Measurements from ENCODE around the gene LTC4S. TPM values are rescaled to one million over a fixed set of nuclear protein-coding genes. Genes with fewer than 3 reads are reported as not detected.

Gene LTC4S
- total RNA-seq, 1 donor from 2014 or later: 22.6 TPM

DNA sequence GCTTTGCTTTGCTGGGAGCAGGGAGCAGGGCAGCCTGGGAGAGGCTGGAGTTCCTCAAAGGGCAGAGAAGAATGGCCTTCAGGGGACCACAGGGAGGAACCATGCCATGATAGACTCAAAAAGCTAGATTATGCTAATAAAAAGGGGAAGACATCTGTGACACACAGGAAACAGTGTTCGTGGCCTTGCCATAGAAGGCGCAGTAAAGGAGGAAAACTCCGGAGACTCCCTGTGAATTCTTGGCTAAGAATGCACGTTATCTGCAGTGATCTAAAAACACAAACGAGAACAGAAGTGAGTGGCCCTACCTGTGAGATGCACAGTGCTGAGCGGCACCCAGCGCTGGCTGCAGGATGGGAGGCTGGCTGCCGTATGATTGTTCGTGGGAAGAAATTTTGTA, 15.9 kb upstream of the LTC4S start:
- intact Hi-C loops (cut with DNase I): no loop called here
- Histone ChIP-seq H3K4me1 (peaks cover 5% of the 10 kb centered on the region), H3K4me3 (no peak overlapping the region), H3K36me3 (peaks cover 52% of the 10 kb centered on the region), H3K9me3 (no peaks in the 10 kb centered on the region), H3K27ac (no peak overlapping the region), H3K27me3 (no peaks in the 10 kb centered on the region)
- peak; percentile 64 for ATAC-seq
- DNase-seq: no peak
- TF ChIP-seq, protein P1, sequence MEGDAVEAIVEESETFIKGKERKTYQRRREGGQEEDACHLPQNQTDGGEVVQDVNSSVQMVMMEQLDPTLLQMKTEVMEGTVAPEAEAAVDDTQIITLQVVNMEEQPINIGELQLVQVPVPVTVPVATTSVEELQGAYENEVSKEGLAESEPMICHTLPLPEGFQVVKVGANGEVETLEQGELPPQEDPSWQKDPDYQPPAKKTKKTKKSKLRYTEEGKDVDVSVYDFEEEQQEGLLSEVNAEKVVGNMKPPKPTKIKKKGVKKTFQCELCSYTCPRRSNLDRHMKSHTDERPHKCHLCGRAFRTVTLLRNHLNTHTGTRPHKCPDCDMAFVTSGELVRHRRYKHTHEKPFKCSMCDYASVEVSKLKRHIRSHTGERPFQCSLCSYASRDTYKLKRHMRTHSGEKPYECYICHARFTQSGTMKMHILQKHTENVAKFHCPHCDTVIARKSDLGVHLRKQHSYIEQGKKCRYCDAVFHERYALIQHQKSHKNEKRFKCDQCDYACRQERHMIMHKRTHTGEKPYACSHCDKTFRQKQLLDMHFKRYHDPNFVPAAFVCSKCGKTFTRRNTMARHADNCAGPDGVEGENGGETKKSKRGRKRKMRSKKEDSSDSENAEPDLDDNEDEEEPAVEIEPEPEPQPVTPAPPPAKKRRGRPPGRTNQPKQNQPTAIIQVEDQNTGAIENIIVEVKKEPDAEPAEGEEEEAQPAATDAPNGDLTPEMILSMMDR (IDR thresholded peaks at IDR 0.05): no peak

DNA sequence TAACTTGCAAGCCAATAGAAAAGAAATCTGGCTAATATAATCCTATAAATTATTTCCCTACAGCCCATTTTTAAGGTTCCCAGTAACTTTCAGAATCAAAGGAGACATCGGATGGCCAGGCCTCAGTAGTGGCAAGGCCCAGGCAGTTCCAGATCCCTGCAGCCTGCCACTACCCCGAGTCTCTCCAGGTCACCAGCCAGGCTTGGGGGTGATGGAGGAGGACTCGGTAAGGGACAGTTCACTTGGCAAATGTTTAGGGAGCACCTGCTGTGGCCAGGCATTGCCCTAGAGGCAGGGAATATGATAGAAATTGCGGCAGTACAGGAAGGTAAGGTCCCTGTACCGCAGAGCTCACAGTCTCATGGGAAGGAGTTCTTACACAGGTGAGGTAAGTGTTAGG, 15.2 kb upstream of the LTC4S start:
- DNase-seq (no peak), ATAC-seq (no peak)
- peaks cover 45% of the 10 kb centered on the region for H3K36me3 ChIP-seq
- no peak overlapping the region for H3K4me3 ChIP-seq
- peaks cover 5% of the 10 kb centered on the region for H3K4me1 ChIP-seq
- no peak overlapping the region for H3K27ac ChIP-seq
- intact Hi-C loops (cut with DNase I): no loop called here
- TF ChIP-seq, protein P1 (IDR thresholded peaks at IDR 0.05): no peak
- H3K27me3 ChIP-seq: no peaks in the 10 kb centered on the region
- no peaks in the 10 kb centered on the region for H3K9me3 ChIP-seq

DNA sequence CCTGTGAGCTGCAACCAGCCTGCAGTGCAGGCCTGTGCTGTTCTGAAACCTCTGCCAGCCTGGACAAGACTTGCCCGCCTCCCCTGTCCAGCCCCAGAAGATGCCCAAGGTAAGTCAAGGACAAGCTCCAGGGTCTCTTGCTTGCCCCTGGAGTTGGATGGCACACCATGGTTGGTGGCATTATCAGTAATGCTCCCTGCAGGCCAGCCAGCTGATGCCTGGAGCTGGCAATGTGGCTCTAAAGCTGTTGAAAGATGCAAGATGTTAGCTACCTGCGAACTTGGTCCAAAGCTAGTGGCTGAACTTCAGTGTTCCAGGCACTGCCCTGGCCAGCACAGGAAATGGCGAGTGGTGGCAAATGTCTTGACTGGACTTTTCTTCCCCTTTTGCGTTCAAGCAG, 14.0 kb upstream of the LTC4S start:
- DNase-seq: no peak
- intact Hi-C loops (cut with DNase I): no loop called here

DNA sequence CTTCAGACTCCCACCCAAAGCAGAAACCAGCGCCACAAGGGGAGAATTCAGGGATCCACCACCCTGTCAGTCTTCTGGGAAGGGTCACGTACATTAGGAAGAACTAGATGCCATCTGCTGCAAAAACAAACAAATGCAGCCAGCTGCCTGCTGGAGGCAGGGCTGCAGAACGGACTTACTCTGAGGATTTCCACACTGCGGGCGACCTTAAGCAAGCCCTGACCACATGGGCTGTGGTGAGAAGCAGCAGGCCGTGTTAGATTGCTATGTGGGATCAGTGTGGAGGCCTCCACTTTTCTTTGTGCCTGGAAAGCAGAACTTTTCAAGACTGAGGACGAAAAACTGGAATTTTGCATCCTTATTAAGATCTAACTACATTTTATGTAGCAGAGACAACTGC, 13.4 kb upstream of the LTC4S start:
- H3K4me1 ChIP-seq: peaks cover 5% of the 10 kb centered on the region
- DNase-seq (peak; percentile 73), ATAC-seq (peak; percentile 81)
- H3K4me3 ChIP-seq: no peak overlapping the region
- peaks cover 28% of the 10 kb centered on the region for H3K36me3 ChIP-seq
- no peaks in the 10 kb centered on the region for H3K9me3 ChIP-seq
- intact Hi-C loops (cut with DNase I): no loop called here
- TF ChIP-seq, protein P1 (IDR thresholded peaks at IDR 0.05): no peak
- H3K27me3 ChIP-seq: no peaks in the 10 kb centered on the region
- no peak overlapping the region for H3K27ac ChIP-seq

More for the DNA sequence above, 14.0 kb upstream of the LTC4S start:
- Histone ChIP-seq H3K9me3 (no peaks in the 10 kb centered on the region), H3K4me1 (peaks cover 5% of the 10 kb centered on the region), H3K36me3 (peaks cover 33% of the 10 kb centered on the region), H3K27ac (no peak overlapping the region), H3K4me3 (no peak overlapping the region), H3K27me3 (no peaks in the 10 kb centered on the region)
- no peak for ATAC-seq
- TF ChIP-seq, protein P1 (IDR thresholded peaks at IDR 0.05): no peak

DNA sequence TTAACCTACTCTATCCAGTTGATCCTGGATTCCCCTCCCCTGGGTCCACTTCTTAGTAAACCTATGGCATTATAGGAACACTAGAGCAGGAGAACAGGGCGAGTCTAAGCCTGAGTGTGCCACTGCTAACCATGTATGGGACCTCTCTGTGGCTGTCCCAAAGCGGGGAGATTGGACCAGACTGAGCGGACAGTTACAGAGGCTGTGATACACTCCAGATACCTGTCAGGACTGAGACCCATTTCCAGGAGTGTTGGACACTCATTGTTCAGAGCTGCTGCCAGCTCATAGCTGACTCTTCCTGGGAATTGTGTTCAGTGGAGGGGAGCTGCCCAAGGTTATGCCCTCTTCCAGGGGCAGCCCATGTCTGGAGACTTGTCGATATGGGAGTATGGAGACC, 11.9 kb upstream of the LTC4S start:
- intact Hi-C loops (cut with DNase I): no loop called here
- peaks cover 5% of the 10 kb centered on the region for H3K4me1 ChIP-seq
- peaks cover 14% of the 10 kb centered on the region for H3K36me3 ChIP-seq
- H3K27me3 ChIP-seq: no peaks in the 10 kb centered on the region
- DNase-seq (no peak), ATAC-seq (no peak)
- H3K9me3 ChIP-seq: no peaks in the 10 kb centered on the region
- no peak overlapping the region for H3K27ac ChIP-seq
- no peak overlapping the region for H3K4me3 ChIP-seq
- TF ChIP-seq, protein P1 (IDR thresholded peaks at IDR 0.05): no peak

DNA sequence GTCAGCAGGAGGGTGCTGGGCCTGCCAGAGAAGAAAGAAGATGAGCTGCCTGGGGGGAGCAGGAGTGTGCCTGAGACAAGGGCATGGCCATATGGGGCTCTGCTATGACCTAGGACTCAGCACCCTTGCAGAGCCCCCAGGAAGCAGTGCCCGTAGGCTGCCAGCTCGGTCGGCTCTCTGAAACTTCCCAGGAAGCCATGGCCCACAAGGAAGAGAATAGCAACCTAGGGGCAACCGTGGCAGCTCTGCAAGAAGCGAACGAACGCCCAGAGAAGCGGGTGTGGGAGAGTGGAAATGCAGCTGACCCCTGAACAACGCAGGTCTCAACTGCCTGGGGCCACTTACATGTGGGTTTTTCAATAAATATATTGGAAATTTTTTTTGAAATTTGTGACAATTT, 10.7 kb upstream of the LTC4S start:
- H3K9me3 ChIP-seq: no peaks in the 10 kb centered on the region
- peaks cover under 1% of the 10 kb centered on the region for H3K36me3 ChIP-seq
- peaks cover 5% of the 10 kb centered on the region for H3K4me1 ChIP-seq
- TF ChIP-seq, protein P1 (IDR thresholded peaks at IDR 0.05): no peak
- H3K27ac ChIP-seq: no peak overlapping the region
- no peak overlapping the region for H3K4me3 ChIP-seq
- ATAC-seq (no peak), DNase-seq (no peak)
- no peaks in the 10 kb centered on the region for H3K27me3 ChIP-seq
- intact Hi-C loops (cut with DNase I): no loop called here

Measured in upper lobe of right lung (tissue), 1 donor.